Heart right ventricle (tissue), 16 donors: ENCODE data around the gene OST4. TPM values are rescaled to one million over a fixed set of nuclear protein-coding genes. Genes with fewer than 3 reads are reported as not detected.

Experiments used
- ATAC-seq, 8 donors: fragments of 200-7000 bp; cut with Tn5 transposase; one replicate each; pipeline ENCODE4 v1.9.1; 2020; ENCODE audit warnings: mild to moderate bottlenecking in 8 of 8, moderate library complexity in 8 of 8, moderate number of reproducible peaks in 1 of 8
- DNase-seq, 2 donors: peaks; one replicate each; pipeline ENCODE4 v3.0.0-alpha.2; 2020
- H3K27ac ChIP-seq, 10 donors: fragments of 200-600 bp; sonication (generic) in 2 of 10; one replicate each; pipeline versions ENCODE4 v1.5.0 to v1.8.0; 2020 to 2022; ENCODE audit warnings: mild to moderate bottlenecking in 3 of 10
- H3K27me3 ChIP-seq, 7 donors: fragments of 200-600 bp; one replicate each; pipeline ENCODE4 v1.8.0; 2021 to 2022; ENCODE audit warnings: mild to moderate bottlenecking in 2 of 7
- H3K36me3 ChIP-seq, 9 donors: fragments of 200-600 bp; sonication (generic) in 1 of 9; one replicate each; pipeline versions ENCODE4 v1.5.0 to v1.8.0; 2020 to 2022; ENCODE audit warnings: mild to moderate bottlenecking in 2 of 9
- H3K4me1 ChIP-seq, 9 donors: fragments of 200-600 bp; sonication (generic) in 1 of 9; one replicate each; pipeline versions ENCODE4 v1.5.0 to v1.8.0; 2020 to 2022; ENCODE audit warnings: mild to moderate bottlenecking in 4 of 9
- H3K4me3 ChIP-seq, 10 donors: fragments of 200-600 bp; sonication (generic) in 2 of 10; one replicate each; pipeline versions ENCODE4 v1.5.0 to v1.8.0; 2020 to 2022; ENCODE audit warnings: mild to moderate bottlenecking in 7 of 10, moderate library complexity in 2 of 10
- H3K9me3 ChIP-seq, 11 donors: fragments of 200-600 bp in 10 of 11; sonication (generic) in 2 of 11; one replicate each; pipeline versions ENCODE4 v1.5.0 to v1.8.0; 2013 to 2022; ENCODE audit warnings: mild to moderate bottlenecking in 2 of 11, control low read depth in 1 of 11, moderate library complexity in 1 of 11
- WGBS, 2 donors: extraction: QIAGEN DNeasy Blood & Tissue Kit; methylation state at CpG; one replicate each; pipeline ENCODE4 v1.1.7; 2013; ENCODE audit warnings: inconsistent platforms in 1 of 2; 5-methylcytosine and 5-hydroxymethylcytosine counted together
- intact Hi-C, 10 donors: fragments of 100-400 bp; cut with DNase I; formaldehyde crosslinking; loops; one replicate each; pipeline versions ENCODE4 v1.11.1 to v1.14.2; 2022
- polyA plus RNA-seq, 2 donors: library from polyadenylated mRNA; stranded (reverse); fragments of 200-250 nt; gene quantifications; one replicate each; pipeline ENCODE4 v1.2.3, GENCODE V29; 2013
- total RNA-seq, 10 donors: library from RNA; stranded (reverse); fragmentation: NEBNext Ultra II Directional in 3 of 10; extraction: Animal tissue kit (Norgen Biotek cat#: 25700) in 3 of 10; gene quantifications; one replicate each; pipeline versions ENCODE4 v1.2.1 to v1.2.4, GENCODE V29; 2021 to 2023
- TF ChIP-seq, protein P1 (sequence below), 9 donors: fragments of 200-600 bp; sonication (generic) in 2 of 9; IDR thresholded peaks; one replicate each; pipeline versions ENCODE4 v1.5.0 to v1.8.0; 2021 to 2022; ENCODE audit warnings: antibody characterized with exemption in 9 of 9, mild to moderate bottlenecking in 5 of 9, moderate library complexity in 1 of 9
- donor health status: Arrhythmogenic right ventricular cardiomyopathy.
- donor health status: ischemic (EF 13 %, LVEDD 7.1; RV severe dilation, severe dysfunction).
- donor health status: healthy with polysubstance abuse.
- donor health status: DM: no; HTN: yes; CAD: no.
- donor health status: DM: no; HTN: no; CAD: no.
- donor health status: ischemic (EF 25% LVEDD 6.9; RV normal size, moderate dysfunction).
- donor health status: ischemic (EF 25% LVEDD 5.7; RV mildly dilated, moderate dysfunction).
- donor health status: healthy.
- donor health status: DM: yes; HTN: yes; CAD: no.
- donor health status: Ischemic cardiomyopathy.
- donor health status: ischemic (EF 35%, LVEDD 5.7; RV mildly dilated, moderate dysfunction).
- donor health status: nonischemic (EF 11% LVEDD 7.7; RV severe dilation, severe dysfunction).
- donor health status: DM: yes; HTN: yes; CAD: no.
- donor health status: PGD.
- donor health status: ischemic (EF 29% LVEDD 5.4; RV normal size, mild dysfunction).
- donor health status: nonischemic (EF 23%, LVEDD 6.1; RV moderate dilation, normal function).

Gene OST4
- total and polyA plus RNA-seq, 12 donors = 336 to 457 (median 388) TPM

DNA sequence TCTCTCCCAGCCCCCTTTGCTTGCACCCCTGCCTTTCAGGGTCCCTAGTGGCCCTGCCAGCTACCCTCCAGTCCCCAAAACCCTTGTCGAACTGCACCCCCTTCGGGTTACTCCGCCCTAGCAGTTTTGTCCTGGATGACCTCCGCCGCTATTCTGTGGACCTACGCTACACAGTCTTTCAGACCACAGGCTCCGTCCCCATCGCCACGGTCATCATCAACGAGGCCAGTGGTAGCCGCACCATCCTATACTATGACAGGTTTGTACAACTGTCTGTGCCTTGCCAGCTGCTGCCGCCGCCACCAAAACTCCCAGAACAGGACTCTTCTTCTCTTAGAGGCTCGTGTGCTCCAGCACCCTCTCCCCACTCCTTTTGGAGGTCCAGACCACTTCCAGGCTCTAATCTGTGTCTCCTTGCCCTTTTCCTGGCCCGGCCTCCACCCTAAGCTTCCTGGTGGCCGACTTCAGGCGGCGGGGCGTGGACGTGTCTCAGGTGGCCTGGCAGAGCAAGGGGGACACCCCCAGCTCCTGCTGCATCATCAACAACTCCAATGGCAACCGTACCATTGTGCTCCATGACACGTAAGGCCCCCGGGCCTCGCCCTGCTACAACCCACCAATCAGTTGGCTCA lies 23.0 kb upstream of the OST4 start:
- H3K4me1 ChIP-seq = peaks cover 0 to 14% (median 12%) of the 10 kb centered on the region in 9 donors
- no peaks in the 10 kb centered on the region for H3K27me3 ChIP-seq
- DNase-seq (no peak), ATAC-seq (no peak)
- no peaks in the 10 kb centered on the region for H3K9me3 ChIP-seq
- intact Hi-C loops = loop anchor here in 2 of 10 donors (10.0 kb wide), 1 partner anchor 210 kb away; the partner anchor contains the start of gene UCN (in 2 of the 2)
- H3K27ac ChIP-seq = no peak overlapping the region
- TF ChIP-seq, protein P1, sequence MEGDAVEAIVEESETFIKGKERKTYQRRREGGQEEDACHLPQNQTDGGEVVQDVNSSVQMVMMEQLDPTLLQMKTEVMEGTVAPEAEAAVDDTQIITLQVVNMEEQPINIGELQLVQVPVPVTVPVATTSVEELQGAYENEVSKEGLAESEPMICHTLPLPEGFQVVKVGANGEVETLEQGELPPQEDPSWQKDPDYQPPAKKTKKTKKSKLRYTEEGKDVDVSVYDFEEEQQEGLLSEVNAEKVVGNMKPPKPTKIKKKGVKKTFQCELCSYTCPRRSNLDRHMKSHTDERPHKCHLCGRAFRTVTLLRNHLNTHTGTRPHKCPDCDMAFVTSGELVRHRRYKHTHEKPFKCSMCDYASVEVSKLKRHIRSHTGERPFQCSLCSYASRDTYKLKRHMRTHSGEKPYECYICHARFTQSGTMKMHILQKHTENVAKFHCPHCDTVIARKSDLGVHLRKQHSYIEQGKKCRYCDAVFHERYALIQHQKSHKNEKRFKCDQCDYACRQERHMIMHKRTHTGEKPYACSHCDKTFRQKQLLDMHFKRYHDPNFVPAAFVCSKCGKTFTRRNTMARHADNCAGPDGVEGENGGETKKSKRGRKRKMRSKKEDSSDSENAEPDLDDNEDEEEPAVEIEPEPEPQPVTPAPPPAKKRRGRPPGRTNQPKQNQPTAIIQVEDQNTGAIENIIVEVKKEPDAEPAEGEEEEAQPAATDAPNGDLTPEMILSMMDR (IDR thresholded peaks at IDR 0.05) = no peak
- H3K36me3 ChIP-seq = peaks cover 0 to 2% (median 0%) of the 10 kb centered on the region in 9 donors
- 93 to 94% methylated on average over 24 of the region's 24 CpGs for WGBS, 2 donors
- H3K4me3 ChIP-seq = no peak overlapping the region

DNA sequence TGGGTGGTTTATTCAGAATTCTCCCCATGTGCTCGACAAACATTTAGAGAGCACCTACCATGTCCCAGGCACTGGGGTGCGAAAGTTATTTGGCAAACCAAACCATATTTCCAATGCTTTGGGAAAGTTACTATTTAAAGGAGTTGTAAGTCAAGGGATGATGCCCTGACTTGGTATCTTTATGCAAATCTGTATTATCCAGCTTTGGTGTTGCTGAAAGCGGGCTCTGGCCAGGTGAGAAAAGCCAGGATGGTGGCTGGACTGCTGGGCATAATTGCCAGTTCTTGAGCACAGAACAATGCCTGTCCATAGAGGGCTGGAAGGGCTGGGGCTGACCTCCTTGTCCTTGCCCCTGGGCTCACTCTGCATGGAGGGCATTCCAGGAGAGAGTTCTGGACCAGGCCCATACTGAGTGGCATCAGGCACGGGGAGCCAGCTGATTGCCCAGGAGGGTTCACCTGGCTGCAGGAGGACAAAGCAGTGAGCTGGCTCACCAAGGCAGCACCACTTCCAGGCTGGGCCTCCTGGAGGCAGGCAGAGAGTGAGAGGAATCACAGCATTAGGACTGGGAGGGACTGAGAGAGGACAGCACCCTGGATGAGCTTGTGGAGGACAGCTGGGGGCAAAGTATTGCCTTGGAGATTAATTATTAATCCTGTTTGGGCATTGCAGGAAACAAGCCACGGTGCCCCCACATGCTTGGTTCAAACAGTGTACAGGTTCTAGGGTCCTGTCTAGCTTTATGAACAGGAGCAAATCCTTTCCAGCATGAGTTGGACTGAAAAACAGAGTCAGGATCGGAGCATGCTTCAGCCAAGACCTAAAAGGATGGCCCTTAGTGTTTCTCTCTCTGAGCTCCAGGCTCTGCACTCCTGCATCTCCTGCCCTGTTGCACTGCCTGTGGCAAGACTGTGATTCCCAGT lies 22.2 kb upstream of the OST4 start:
- H3K4me3 ChIP-seq = no peak overlapping the region
- DNase-seq (no peak), ATAC-seq (no peak)
- intact Hi-C loops = loop anchor here in 2 of 10 donors (10.0 kb wide), 1 partner anchor 211 kb away; the partner anchor contains the start of gene UCN (in 2 of the 2)
- TF ChIP-seq, protein P1 (IDR thresholded peaks at IDR 0.05) = no peak
- H3K4me1 ChIP-seq = peaks cover 0 to 14% (median 12%) of the 10 kb centered on the region in 9 donors
- H3K36me3 ChIP-seq = no peaks in the 10 kb centered on the region
- H3K9me3 ChIP-seq = no peaks in the 10 kb centered on the region
- no peaks in the 10 kb centered on the region for H3K27me3 ChIP-seq
- no peak overlapping the region for H3K27ac ChIP-seq
- 89 to 93% methylated on average over 6 of the region's 6 CpGs for WGBS, 2 donors

DNA sequence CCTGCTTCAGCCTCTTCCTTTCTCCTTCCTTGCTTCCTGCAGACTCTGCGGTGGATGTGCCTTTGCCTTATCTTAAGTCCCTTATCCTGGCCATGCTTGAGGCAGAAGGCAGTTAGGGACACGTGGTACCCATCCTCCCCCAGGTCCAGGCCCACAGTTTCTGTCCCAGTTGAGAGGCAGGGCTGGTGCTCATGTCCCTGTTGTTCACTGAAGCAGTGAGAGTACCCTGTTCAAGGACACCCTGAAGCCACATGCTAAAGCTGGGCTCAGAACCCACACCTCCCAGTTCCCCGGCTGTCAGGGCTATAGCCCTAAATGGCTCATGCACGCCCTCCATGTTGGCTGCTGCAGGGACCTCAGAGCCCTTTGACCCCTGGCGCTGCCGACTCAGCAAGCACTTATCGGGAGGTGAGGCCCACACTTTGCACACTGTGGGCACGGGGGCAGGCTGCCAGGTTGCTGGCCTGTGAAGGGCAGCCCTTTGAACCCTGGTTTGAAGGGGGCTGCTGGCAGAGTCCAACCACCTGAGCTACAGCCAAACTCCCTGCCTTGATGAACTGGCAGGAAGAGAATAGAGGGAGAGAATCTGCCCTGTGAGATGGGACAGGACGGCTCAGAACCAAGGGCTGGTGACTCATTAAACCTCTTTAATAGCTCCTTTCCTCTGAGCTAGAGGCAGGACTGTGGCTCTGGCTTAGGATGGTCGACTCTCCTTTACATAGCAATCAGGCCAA lies 21.4 kb upstream of the OST4 start:
- TF ChIP-seq, protein P1 (IDR thresholded peaks at IDR 0.05) = no peak
- WGBS, 2 donors = 76 to 78% methylated on average over 10 of the region's 10 CpGs
- H3K9me3 ChIP-seq = no peaks in the 10 kb centered on the region
- H3K27ac ChIP-seq = no peak overlapping the region
- H3K27me3 ChIP-seq = no peaks in the 10 kb centered on the region
- ATAC-seq (no peak), DNase-seq (no peak)
- H3K4me3 ChIP-seq = no peak overlapping the region
- intact Hi-C loops = loop anchor here in 2 of 10 donors (10.0 kb wide), 1 partner anchor 212 kb away; the partner anchor contains the start of gene UCN (in 2 of the 2)
- peaks cover 0 to 14% (median 12%) of the 10 kb centered on the region in 9 donors for H3K4me1 ChIP-seq
- no peaks in the 10 kb centered on the region for H3K36me3 ChIP-seq
